ACC112 (cell line): ENCODE data around the gene KRTAP5-6.

Experiments used
- H2AFZ ChIP-seq: fragments of 200-600 bp; sonication (generic); one replicate; pipeline ENCODE4 v1.6.0; 2017; ENCODE audit warnings: antibody characterized with exemption, low read length; ENCODE audit not compliant: unreplicated experiment
- H3K27ac ChIP-seq: fragments of 200-600 bp; sonication (generic); 2 replicates; pipeline ENCODE4 v1.5.1; 2014; ENCODE audit warnings: low read depth, mild to moderate bottlenecking, antibody characterized with exemption, low read length, moderate library complexity
- H3K27me3 ChIP-seq: fragments of 200-600 bp; sonication (generic); 2 replicates; pipeline ENCODE4 v1.6.1; 2014; ENCODE audit warnings: mild to moderate bottlenecking, antibody characterized with exemption, low read length, moderate library complexity, mixed read lengths; ENCODE audit not compliant: insufficient read depth
- H3K36me3 ChIP-seq: fragments of 200-600 bp; sonication (generic); 2 replicates; pipeline ENCODE4 v1.6.1; 2016; ENCODE audit warnings: mild to moderate bottlenecking, antibody characterized with exemption, low read length, moderate library complexity, mixed read lengths; ENCODE audit not compliant: insufficient read depth
- H3K4me1 ChIP-seq: fragments of 200-600 bp; sonication (generic); one replicate; pipeline ENCODE4 v1.6.1; 2016; ENCODE audit warnings: low read length, mixed read lengths; ENCODE audit not compliant: insufficient read depth, unreplicated experiment, control insufficient read depth
- H3K4me3 ChIP-seq: fragments of 200-600 bp; sonication (generic); 2 replicates; pipeline ENCODE4 v1.5.1; 2014; ENCODE audit warnings: mild to moderate bottlenecking, low read depth, low read length
- H3K79me2 ChIP-seq: fragments of 200-600 bp; sonication (generic); one replicate; pipeline ENCODE4 v1.6.0; 2016; ENCODE audit warnings: low read length; ENCODE audit not compliant: control insufficient read depth, unreplicated experiment, insufficient read depth

The KRTAP5-6 gene

DNA sequence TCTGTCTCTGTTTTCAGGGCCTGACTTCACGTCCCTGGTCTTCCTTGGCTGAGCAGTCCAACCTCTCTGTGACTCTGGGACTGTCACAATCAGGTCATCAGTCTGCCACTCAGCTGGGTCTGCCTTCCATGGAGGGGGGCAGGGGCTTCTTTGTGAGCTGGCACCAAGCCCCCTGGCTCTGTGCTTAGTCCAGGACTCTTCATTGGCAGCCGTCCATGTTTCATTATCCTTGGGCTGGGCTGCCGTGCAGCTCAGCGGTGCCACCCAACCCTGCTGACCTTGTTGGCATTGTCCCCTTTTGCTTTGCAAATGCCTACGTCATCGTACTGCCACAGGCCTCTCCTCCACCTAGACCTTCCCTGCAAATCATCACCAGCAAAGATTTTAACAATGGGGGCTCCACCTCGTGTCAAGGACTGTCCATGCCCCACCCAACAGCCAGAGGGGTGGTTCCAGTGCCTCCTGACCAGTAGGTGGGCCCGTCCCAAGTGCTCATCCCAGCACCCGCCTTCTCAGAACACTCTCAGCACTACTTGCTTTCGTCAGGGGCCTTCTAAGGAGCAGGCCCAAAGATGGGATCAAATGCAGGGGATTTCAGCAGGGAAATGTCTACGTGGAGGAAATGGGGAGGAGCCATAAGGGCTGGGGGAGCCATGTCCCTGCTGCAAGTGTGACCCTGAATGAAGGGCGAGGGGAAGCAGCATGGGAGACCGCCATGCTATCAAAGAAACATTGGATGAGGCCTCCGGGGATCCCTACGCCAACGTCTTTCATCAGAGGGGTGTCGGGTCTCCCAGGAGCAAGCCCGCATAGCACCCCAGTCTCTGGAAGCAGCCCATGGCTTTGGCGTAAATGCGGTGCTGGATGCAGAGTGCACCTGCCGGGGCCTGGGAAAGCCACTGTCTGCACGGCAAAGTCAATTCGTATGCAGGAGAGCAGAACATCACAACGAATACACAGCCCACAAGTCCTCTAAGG, 18.2 kb downstream of the KRTAP5-6 start:
- Histone ChIP-seq H3K4me3 (no peak overlapping the region), H3K27ac (no peak overlapping the region), H2AFZ (no peak overlapping the region), H3K79me2 (no peaks in the 10 kb centered on the region), H3K27me3 (peaks cover 41% of the 10 kb centered on the region), H3K4me1 (no peaks in the 10 kb centered on the region), H3K36me3 (no peaks in the 10 kb centered on the region)

GRCh38 chr11:1717745-1718144, 20.8 kb downstream of the KRTAP5-6 start:
- no peaks in the 10 kb centered on the region for H3K79me2 ChIP-seq

GRCh38 chr11:1718326-1718725, 21.3 kb downstream of the KRTAP5-6 start:
- Histone ChIP-seq H3K36me3 (no peaks in the 10 kb centered on the region), H3K4me1 (no peaks in the 10 kb centered on the region), H3K27ac (no peak overlapping the region), H3K4me3 (no peak overlapping the region), H3K27me3 (peaks cover 47% of the 10 kb centered on the region), H2AFZ (no peak overlapping the region), H3K79me2 (no peaks in the 10 kb centered on the region)

More at GRCh38 chr11:1717745-1718144, 20.8 kb downstream of the KRTAP5-6 start:
- Histone ChIP-seq H3K27ac (no peak overlapping the region), H3K27me3 (peaks cover 43% of the 10 kb centered on the region), H2AFZ (no peak overlapping the region), H3K36me3 (no peaks in the 10 kb centered on the region), H3K4me1 (no peaks in the 10 kb centered on the region), H3K4me3 (no peak overlapping the region)

DNA sequence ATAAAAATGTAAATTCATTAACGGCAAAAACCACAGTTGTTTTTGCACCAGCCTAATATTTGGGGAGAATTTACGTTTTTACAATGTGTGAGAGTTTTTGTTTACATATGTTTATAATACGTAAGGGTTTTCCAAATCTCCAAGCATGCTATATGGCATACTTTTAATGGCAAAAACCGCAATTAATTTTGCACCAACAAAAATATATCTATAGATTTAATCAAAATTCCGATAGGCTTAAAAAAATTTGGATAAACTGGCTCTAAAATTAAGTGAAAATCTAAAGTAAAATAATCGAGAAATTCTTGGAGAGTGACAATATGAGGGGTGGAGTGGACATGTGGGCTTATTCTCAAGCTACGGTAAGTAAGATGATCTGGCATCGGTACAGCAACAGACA, 22.8 kb downstream of the KRTAP5-6 start:
- no peaks in the 10 kb centered on the region for H3K36me3 ChIP-seq
- no peaks in the 10 kb centered on the region for H3K79me2 ChIP-seq
- peaks cover 40% of the 10 kb centered on the region for H3K27me3 ChIP-seq
- no peak overlapping the region for H3K4me3 ChIP-seq
- H2AFZ ChIP-seq = no peak overlapping the region
- H3K27ac ChIP-seq = no peak overlapping the region
- H3K4me1 ChIP-seq = no peaks in the 10 kb centered on the region

DNA sequence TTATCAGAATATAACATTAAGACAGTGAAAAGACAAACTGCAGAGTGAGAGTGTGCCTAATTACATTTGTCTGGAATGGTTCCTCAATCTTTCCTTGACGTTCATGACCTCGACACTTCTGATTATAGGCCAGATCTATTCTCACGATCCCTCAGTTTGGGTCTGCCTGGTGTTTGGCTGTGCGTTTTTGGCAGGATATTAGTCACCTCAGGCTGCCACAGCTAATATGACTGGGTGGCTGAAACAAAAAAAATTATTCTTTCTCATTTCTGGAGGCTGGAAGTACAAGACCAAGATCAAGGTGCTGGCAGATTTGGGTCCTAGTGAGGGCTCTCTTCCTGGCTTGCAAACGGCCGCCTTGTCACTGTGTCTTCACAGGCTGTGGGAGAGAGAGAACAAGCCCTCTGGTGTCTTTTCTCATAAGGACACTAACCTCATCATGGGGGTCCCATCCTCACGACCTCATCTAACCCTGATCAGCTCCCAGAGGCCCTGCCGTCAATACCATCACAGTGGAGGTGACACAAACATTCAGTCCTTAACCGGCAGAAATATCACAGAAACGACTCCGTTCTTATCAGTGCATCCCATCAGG, 30.2 kb downstream of the KRTAP5-6 start:
- H2AFZ ChIP-seq = no peak overlapping the region
- H3K27ac ChIP-seq = no peak overlapping the region
- no peak overlapping the region for H3K4me3 ChIP-seq
- H3K4me1 ChIP-seq = no peaks in the 10 kb centered on the region
- no peaks in the 10 kb centered on the region for H3K79me2 ChIP-seq
- peaks cover 42% of the 10 kb centered on the region for H3K27me3 ChIP-seq
- no peaks in the 10 kb centered on the region for H3K36me3 ChIP-seq

DNA sequence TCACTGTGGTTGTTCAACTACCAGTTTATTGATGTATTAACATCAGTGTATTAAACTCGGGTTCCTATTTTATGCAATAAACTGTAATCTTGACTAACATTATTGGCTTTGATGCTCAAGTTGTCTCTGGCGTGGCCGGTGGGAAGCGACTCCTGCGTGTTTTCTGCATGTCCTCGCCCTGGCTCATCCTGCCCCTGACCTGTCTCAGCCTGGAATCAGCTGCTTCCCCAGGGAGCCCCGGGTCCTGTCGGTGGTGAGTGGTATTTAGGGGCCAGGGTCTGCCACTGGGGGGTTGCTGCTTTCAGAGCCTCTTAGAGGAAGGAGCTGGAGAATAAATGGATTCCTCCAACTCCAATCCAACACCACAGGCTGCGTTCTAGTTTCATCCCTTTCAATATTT, 30.9 kb downstream of the KRTAP5-6 start:
- Histone ChIP-seq H3K27ac (no peak overlapping the region), H3K27me3 (peaks cover 38% of the 10 kb centered on the region), H2AFZ (no peak overlapping the region), H3K79me2 (no peaks in the 10 kb centered on the region), H3K4me3 (no peak overlapping the region), H3K4me1 (no peaks in the 10 kb centered on the region), H3K36me3 (no peaks in the 10 kb centered on the region)

DNA sequence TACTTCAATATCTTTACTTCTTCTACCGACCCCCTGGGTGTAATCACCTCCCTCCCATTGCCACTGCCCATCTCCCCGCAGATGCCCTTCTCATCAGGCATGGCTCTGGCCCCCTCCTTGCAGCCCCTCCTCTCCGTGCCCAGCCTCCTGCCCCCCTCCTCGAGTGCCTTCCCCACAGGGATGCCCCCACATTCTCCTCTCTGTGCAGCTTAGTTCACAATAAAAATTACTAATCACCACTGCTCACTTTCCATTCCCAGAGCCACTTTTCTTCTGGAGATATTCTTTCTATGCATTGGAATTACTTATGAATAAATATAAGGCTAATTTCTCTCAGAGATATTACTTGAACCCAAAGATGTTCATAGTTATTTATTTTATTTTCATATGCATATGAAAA, 31.3 kb downstream of the KRTAP5-6 start:
- H3K4me1 ChIP-seq = no peaks in the 10 kb centered on the region
- H3K36me3 ChIP-seq = no peaks in the 10 kb centered on the region
- peaks cover 40% of the 10 kb centered on the region for H3K27me3 ChIP-seq
- H3K27ac ChIP-seq = no peak overlapping the region
- H3K79me2 ChIP-seq = no peaks in the 10 kb centered on the region
- H2AFZ ChIP-seq = no peak overlapping the region
- no peak overlapping the region for H3K4me3 ChIP-seq

- Histone ChIP-seq H3K79me2 (no peaks in the 10 kb centered on the region), H3K36me3 (no peaks in the 10 kb centered on the region), H3K4me1 (no peaks in the 10 kb centered on the region), H3K27ac (no peak overlapping the region), H3K27me3 (peaks cover 48% of the 10 kb centered on the region), H2AFZ (no peak overlapping the region), H3K4me3 (no peak overlapping the region)
These were observed 32.1 kb downstream of the KRTAP5-6 start for GRCh38 chr11:1728931-1729691.

DNA sequence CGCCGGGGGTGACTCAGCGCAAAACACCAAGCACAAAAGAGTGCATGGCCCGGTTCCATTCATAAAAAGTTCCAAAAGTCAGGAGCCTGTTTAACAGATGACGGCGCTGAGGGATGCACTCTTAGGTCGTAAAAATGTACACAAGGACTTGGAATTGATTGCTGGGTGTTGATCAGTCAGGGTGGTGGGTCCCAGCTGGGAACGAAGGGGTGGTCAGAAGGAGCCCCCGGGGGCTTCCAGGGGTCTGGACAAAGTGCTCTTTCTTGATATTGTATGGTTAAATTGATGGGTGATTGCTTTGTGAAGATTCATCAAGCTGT, 32.7 kb downstream of the KRTAP5-6 start:
- no peak overlapping the region for H2AFZ ChIP-seq
- no peak overlapping the region for H3K27ac ChIP-seq
- no peaks in the 10 kb centered on the region for H3K4me1 ChIP-seq
- H3K79me2 ChIP-seq = no peaks in the 10 kb centered on the region
- H3K27me3 ChIP-seq = peaks cover 53% of the 10 kb centered on the region
- no peak overlapping the region for H3K4me3 ChIP-seq
- no peaks in the 10 kb centered on the region for H3K36me3 ChIP-seq

DNA sequence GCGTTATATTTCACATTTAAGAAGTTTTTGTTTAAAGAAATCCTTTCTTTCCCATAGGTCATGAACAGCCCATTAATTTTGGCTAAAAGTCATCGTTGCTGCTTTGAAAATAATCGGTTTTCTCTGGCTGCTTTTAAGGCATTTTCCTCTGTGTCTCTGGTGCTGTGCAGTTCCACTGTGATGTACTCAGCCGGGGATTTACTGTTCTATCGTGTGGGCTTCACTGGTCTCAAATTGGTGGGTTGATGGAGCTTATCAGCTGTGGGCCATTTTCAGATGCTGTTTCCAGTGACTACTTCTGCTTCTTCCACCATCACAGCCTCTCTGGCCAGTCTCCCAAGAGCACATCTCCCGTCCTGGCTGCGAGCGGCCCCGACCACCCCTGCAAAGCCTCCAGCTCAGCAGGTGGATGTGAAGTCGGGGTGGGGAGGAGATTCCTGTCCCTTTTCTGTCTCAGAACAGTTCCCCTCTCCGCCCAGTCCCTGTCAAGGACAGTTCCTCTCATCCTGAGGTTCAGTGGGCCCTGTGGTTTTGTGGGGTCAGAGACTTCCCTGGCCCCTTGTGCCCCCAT, 33.1 kb downstream of the KRTAP5-6 start:
- H3K4me3 ChIP-seq = no peak overlapping the region
- H3K36me3 ChIP-seq = no peaks in the 10 kb centered on the region
- H3K27ac ChIP-seq = no peak overlapping the region
- H3K4me1 ChIP-seq = no peaks in the 10 kb centered on the region
- no peak overlapping the region for H2AFZ ChIP-seq
- H3K27me3 ChIP-seq = peaks cover 56% of the 10 kb centered on the region
- H3K79me2 ChIP-seq = no peaks in the 10 kb centered on the region
